ENCODE measurements around the gene C10orf95.

Gene C10orf95

DNA sequence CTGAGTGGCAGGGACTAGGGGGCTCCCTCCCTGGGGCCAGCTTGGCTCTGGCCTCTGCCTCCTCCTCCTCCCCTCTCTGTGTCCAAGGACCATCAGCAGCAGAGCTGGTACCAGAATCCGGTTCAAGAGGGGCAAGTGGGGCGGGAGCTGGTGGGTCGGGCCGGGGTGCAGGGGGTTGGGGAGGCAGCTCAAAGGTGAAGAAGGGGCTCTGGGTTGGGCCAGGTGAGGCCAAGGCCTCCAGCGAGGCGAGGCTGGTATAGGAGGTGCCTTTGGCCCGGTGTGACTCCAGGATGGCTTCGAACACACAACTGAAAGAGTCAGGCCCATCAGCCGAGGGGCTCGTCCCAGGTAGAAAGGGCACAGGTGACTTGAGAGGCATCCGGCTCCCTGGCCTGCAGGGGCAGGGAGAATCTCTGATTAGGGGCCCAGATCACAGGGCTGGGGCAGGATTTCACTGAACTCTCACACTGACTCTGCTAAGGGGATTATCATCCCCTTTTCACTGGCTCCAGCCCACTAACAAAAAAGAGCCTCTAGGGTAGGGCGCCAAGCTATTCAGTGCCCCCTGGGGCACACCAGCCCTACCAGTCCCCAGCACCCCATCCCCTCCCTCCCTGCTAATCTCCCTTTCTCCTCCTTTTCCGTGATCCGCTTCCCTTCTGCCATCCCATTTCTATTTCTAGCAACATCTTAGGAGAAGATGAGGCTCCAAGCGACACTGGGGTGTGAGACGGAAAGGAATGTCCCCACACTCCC is 37.4 kb downstream of the C10orf95 start:
- Histone ChIP-seq H3K36me3 (ENCODE audit: control insufficient read depth, insufficient read depth, low read length) (no peaks in the 10 kb centered on the region), H3K4me3 (replicated peaks; ENCODE audit: low read depth, low read length) (no peak overlapping the region), H3K27me3 (replicated peaks; ENCODE audit: control insufficient read depth, insufficient read depth, low read length) (peaks cover 6% of the 10 kb centered on the region)
- DNase-seq (ENCODE audit: extremely low read depth, insufficient read length): no peak
- TF ChIP-seq, protein P1, sequence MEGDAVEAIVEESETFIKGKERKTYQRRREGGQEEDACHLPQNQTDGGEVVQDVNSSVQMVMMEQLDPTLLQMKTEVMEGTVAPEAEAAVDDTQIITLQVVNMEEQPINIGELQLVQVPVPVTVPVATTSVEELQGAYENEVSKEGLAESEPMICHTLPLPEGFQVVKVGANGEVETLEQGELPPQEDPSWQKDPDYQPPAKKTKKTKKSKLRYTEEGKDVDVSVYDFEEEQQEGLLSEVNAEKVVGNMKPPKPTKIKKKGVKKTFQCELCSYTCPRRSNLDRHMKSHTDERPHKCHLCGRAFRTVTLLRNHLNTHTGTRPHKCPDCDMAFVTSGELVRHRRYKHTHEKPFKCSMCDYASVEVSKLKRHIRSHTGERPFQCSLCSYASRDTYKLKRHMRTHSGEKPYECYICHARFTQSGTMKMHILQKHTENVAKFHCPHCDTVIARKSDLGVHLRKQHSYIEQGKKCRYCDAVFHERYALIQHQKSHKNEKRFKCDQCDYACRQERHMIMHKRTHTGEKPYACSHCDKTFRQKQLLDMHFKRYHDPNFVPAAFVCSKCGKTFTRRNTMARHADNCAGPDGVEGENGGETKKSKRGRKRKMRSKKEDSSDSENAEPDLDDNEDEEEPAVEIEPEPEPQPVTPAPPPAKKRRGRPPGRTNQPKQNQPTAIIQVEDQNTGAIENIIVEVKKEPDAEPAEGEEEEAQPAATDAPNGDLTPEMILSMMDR (IDR thresholded peaks at IDR 0.05; ENCODE audit: insufficient read depth, low read length, poor library complexity, severe bottlenecking): no peak

DNA sequence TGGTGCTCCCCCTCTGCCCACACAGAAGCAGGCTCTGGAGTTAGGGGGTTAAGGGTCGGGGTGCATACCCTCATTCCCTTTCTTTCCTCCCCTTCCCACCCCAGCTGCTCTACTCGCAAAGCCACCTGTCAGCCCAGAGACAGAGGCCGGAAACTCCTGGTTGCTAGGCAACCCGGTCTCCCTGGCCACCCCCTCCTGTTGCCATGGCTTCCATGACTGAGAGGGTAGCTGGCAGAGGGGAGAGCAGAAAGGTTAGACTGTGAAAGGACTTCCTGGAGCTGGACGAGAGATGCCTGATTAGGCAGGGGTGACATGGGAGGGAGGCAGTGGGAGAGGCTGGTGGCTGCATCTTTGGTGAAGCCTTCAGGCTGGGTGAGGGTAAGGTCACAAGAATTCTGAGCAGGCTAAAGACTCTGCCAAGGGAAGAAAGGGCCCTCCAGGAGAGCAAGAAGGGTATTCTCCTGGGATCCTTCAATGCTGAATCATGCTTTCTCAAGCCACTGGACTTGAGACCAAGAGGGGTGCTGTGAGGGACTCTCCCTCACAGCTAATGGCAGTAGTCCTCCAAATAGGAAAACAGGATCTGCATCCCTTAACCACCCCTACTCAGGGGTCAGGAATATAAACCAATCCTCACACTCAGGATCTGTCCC is 38.2 kb downstream of the C10orf95 start:
- H3K4me3 ChIP-seq (replicated peaks; ENCODE audit: low read depth, low read length): no peak overlapping the region
- DNase-seq (ENCODE audit: extremely low read depth, insufficient read length): no peak
- no peaks in the 10 kb centered on the region for H3K36me3 ChIP-seq (ENCODE audit: control insufficient read depth, insufficient read depth, low read length)
- TF ChIP-seq, protein P1 (IDR thresholded peaks at IDR 0.05; ENCODE audit: insufficient read depth, low read length, poor library complexity, severe bottlenecking): no peak
- H3K27me3 ChIP-seq (replicated peaks; ENCODE audit: control insufficient read depth, insufficient read depth, low read length): peaks cover 6% of the 10 kb centered on the region

DNA sequence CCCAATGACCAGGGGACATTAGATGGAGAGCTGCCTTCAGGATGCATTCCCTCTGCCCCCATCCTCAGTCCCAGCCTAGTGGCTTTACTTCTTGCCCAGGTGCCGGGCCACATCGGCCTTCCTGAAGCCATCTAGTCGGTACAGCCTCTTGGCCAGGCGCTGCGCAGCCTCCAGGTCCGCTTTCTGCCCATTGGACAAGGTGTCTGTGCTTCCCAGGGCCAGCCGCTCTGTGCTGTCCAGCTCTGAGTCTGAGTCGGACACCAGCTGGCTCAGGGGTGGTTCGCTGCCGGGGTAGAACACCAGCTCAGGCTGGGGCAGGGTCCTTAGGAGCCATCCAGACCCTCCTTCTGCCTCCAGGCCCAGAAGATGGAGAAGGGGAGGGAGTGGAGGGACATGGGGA is 39.0 kb downstream of the C10orf95 start:
- TF ChIP-seq, protein P1 (IDR thresholded peaks at IDR 0.05; ENCODE audit: insufficient read depth, low read length, poor library complexity, severe bottlenecking): no peak
- H3K36me3 ChIP-seq (ENCODE audit: control insufficient read depth, insufficient read depth, low read length): no peaks in the 10 kb centered on the region
- no peak for DNase-seq (ENCODE audit: extremely low read depth, insufficient read length)
- H3K27me3 ChIP-seq (replicated peaks; ENCODE audit: control insufficient read depth, insufficient read depth, low read length): peaks cover 6% of the 10 kb centered on the region
- no peak overlapping the region for H3K4me3 ChIP-seq (replicated peaks; ENCODE audit: low read depth, low read length)

DNA sequence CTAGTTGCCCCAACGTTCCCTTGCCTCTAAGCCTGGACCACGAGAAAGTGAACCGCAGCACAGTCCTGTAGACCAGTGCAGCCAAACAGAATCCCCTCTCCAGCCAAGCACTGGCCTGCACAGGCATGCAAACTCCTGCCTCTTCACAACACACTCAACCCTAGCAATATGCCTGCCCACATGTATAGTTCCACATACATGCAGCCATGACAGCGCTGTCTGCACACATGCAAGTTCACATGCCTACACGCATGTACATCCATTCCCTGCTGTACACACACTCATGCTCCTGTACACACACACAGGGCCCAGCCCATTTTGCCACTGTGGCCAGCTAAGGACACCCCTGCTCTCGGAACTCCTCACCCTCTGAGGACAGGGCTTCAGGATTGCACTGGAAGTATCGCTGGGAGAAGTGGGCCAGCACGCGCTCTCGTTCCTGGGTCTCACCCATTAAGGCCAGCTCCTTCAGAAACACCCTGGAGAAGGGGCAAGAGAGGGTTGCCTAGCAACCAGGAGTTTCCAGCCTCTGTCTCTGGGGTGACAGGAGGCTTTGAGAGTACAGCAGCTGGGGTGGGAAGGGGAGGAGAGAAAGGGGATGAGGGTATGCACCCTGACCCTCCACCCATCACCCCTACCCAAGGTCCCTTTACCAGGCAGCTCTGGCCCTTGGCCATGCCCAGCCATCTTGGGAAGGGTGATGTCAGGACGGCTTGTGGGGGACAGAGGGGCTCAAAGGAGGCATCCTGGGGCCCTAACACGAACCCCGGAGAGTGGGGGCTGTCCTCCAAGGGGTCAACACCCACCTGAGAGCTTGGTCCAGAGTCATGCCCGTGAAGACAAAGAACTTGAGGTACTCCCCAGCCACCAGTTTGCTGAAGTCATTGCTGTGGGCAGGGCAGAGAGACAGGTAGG is 39.7 kb downstream of the C10orf95 start:
- H3K27me3 ChIP-seq (replicated peaks; ENCODE audit: control insufficient read depth, insufficient read depth, low read length): peaks cover 6% of the 10 kb centered on the region
- no peaks in the 10 kb centered on the region for H3K36me3 ChIP-seq (ENCODE audit: control insufficient read depth, insufficient read depth, low read length)
- no peak for DNase-seq (ENCODE audit: extremely low read depth, insufficient read length)
- H3K4me3 ChIP-seq (replicated peaks; ENCODE audit: low read depth, low read length): no peak overlapping the region
- TF ChIP-seq, protein P1 (IDR thresholded peaks at IDR 0.05; ENCODE audit: insufficient read depth, low read length, poor library complexity, severe bottlenecking): no peak

DNA sequence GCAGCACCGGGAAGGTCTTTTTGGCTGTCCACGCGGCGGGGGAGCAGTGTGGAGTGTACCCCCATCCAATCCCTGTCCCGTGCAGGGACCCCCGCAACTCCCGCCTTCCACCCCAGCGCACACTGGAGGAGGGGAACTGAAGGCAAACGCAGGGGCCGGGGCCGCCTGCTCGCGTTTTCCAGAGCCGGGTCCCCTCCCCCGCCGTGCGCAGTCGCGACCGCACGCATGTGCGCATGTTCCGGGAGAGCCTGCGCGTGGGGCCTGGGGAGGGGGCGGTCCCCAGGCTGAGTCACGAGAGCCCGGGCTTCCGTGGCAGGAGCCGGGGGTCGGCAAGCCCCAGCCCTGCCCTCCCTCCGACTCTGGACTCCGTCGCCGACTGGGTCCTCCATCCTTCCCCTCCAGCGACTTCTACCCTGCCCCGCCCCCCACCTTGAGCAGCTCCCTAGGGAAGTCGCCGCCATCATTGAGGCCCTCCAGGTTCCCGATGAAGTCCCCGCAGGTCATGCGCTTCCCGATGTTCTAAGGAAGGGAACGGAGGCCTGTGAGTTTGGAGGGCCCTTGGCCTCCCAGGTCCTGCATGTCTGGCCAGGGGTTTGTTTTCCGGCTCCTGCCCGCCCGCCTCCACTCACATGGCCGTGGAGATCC is 40.8 kb downstream of the C10orf95 start:
- TF ChIP-seq, protein P1 (IDR thresholded peaks at IDR 0.05; ENCODE audit: insufficient read depth, low read length, poor library complexity, severe bottlenecking): no peak
- H3K36me3 ChIP-seq (ENCODE audit: control insufficient read depth, insufficient read depth, low read length): no peaks in the 10 kb centered on the region
- DNase-seq (ENCODE audit: extremely low read depth, insufficient read length): no peak
- peaks cover 6% of the 10 kb centered on the region for H3K27me3 ChIP-seq (replicated peaks; ENCODE audit: control insufficient read depth, insufficient read depth, low read length)
- no peak overlapping the region for H3K4me3 ChIP-seq (replicated peaks; ENCODE audit: low read depth, low read length)

Data from GM06990 (cell line).